Ishikawa (cell line): Measurements from ENCODE around the gene TECR.

ENCODE experiments used
- CEBPB ChIP-seq: IDR thresholded peaks from 2 replicates; pipeline ENCODE4 v1.6.1; 2012
- EGR1 ChIP-seq: IDR thresholded peaks from 2 replicates; pipeline ENCODE4 v1.6.1; 2012
- EP300 ChIP-seq: IDR thresholded peaks from 2 replicates; pipeline ENCODE4 v1.6.1; 2012; ENCODE audit warnings: borderline replicate concordance
- FOXM1 ChIP-seq: IDR thresholded peaks from 2 replicates; pipeline ENCODE4 v1.6.1; 2012; ENCODE audit warnings: low read depth, borderline replicate concordance
- NFIC ChIP-seq: IDR thresholded peaks from 2 replicates; pipeline ENCODE4 v1.6.1; 2012
- RAD21 ChIP-seq: IDR thresholded peaks from 2 replicates; pipeline ENCODE4 v1.6.1; 2012; ENCODE audit warnings: low read depth
- TAF1 ChIP-seq: IDR thresholded peaks from 2 replicates; pipeline ENCODE4 v1.6.1; 2012; ENCODE audit warnings: low read depth, mild to moderate bottlenecking
- TEAD4 ChIP-seq: IDR thresholded peaks from 2 replicates; pipeline ENCODE4 v1.6.1; 2012
- YY1 ChIP-seq: IDR thresholded peaks from 2 replicates; pipeline ENCODE4 v1.6.1; 2012; ENCODE audit warnings: low read depth
- TF ChIP-seq, protein P1 (sequence below): IDR thresholded peaks from 2 replicates; pipeline ENCODE4 v1.6.1; 2012; ENCODE audit warnings: low read depth, mild to moderate bottlenecking
- TF ChIP-seq, protein P2 (sequence below): IDR thresholded peaks from 2 replicates; pipeline ENCODE4 v1.6.1; 2012

DNA sequence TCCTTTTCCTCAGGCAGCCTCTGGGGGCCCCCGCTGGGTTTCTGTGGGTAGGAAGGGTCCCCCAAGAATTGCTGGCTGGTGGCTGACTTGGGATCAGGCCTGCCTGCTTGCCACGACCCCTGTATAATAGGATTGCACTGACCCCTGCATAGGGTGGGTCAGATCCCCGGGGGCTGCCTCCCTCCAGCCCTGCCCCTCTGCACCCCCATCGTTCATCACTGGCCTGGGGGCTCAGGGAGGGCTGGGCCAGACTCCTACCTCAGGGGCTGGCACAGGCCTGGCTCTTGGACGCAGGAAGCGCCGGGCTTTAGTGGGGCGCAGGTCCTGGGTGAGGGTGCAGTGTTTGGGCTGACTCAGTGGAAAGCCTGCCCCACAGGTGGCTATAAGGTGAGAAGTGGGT is 31.9 kb downstream of the TECR start:
- TF ChIP-seq CEBPB: no peak
- no peak for TF ChIP-seq RAD21
- TF ChIP-seq, protein P1, sequence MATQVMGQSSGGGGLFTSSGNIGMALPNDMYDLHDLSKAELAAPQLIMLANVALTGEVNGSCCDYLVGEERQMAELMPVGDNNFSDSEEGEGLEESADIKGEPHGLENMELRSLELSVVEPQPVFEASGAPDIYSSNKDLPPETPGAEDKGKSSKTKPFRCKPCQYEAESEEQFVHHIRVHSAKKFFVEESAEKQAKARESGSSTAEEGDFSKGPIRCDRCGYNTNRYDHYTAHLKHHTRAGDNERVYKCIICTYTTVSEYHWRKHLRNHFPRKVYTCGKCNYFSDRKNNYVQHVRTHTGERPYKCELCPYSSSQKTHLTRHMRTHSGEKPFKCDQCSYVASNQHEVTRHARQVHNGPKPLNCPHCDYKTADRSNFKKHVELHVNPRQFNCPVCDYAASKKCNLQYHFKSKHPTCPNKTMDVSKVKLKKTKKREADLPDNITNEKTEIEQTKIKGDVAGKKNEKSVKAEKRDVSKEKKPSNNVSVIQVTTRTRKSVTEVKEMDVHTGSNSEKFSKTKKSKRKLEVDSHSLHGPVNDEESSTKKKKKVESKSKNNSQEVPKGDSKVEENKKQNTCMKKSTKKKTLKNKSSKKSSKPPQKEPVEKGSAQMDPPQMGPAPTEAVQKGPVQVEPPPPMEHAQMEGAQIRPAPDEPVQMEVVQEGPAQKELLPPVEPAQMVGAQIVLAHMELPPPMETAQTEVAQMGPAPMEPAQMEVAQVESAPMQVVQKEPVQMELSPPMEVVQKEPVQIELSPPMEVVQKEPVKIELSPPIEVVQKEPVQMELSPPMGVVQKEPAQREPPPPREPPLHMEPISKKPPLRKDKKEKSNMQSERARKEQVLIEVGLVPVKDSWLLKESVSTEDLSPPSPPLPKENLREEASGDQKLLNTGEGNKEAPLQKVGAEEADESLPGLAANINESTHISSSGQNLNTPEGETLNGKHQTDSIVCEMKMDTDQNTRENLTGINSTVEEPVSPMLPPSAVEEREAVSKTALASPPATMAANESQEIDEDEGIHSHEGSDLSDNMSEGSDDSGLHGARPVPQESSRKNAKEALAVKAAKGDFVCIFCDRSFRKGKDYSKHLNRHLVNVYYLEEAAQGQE: no peak
- TF ChIP-seq TEAD4: no peak
- no peak for TF ChIP-seq FOXM1
- TF ChIP-seq TAF1: no peak
- no peak for TF ChIP-seq EGR1
- TF ChIP-seq, protein P2, sequence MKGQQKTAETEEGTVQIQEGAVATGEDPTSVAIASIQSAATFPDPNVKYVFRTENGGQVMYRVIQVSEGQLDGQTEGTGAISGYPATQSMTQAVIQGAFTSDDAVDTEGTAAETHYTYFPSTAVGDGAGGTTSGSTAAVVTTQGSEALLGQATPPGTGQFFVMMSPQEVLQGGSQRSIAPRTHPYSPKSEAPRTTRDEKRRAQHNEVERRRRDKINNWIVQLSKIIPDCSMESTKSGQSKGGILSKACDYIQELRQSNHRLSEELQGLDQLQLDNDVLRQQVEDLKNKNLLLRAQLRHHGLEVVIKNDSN: no peak
- no peak for TF ChIP-seq EP300
- no peak for TF ChIP-seq YY1
- no peak for TF ChIP-seq NFIC
